Fibroblast of lung (primary cell): ENCODE data around the gene RIPOR2.

ENCODE experiments used
- CTCF ChIP-seq, 2 donors: IDR thresholded peaks in 1 of 2; conservative IDR thresholded peaks in 1 of 2; 1 replicate in 1 of 2; 2 replicates in 1 of 2; pipeline ENCODE4 v1.5.1; 2011 to 2012; ENCODE audit warnings: low read length in 2 of 2, control low read depth in 1 of 2, inconsistent platforms in 1 of 2, low read depth in 1 of 2, mild to moderate bottlenecking in 1 of 2
- EZH2 ChIP-seq: IDR thresholded peaks from 2 replicates; pipeline ENCODE4 v1.5.1; 2012; ENCODE audit warnings: low read length, control low read depth, mild to moderate bottlenecking; ENCODE audit errors: missing control alignments

DNA sequence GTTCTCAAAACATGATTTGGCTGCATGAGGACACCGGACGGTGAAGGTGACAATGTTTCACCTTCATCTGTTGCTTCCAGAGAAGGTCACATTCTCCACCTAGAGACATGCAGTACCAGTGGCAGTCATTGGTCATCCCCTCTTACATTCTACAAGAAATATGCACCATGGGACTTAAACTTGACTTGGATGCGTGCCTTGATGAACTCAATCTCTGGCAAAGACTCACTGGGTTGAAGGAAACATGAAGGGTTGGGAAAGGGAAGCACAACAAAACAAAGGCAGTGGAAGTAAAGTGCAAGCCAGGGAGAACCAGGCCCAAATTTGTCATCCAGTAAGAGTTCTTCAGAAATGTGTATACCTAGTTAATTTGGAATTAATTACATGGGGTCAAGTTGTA, 97.7 kb downstream of the RIPOR2 start:
- TF ChIP-seq EZH2 (no peak), CTCF (conservative IDR thresholded peaks at IDR 0.05 in 1 of 2, IDR thresholded peaks at IDR 0.05 in 1 of 2; ENCODE audit: low read depth in 1 of 2, low read length in 2 of 2) (no peak)
